Measurements from ENCODE around the gene NANOGP8.

GRCh38 chr15:35126236-35126635 lies 41.1 kb upstream of the NANOGP8 start:
- no peak for TF ChIP-seq THRAP3 (IDR thresholded peaks at IDR 0.05; ENCODE audit: borderline replicate concordance)
- TF ChIP-seq BHLHE40 (IDR thresholded peaks at IDR 0.05; ENCODE audit: low read length), result no peak
- no peak for TF ChIP-seq TFAM (CRISPR knock-in tag; conservative IDR thresholded peaks at IDR 0.05)
- no peak for TF ChIP-seq ZNF707 (CRISPR knock-in tag; conservative IDR thresholded peaks at IDR 0.05)
- TF ChIP-seq CTCF (IDR thresholded peaks at IDR 0.05 in 2 of 3, conservative IDR thresholded peaks at IDR 0.05 in 1 of 3; ENCODE audit: insufficient read depth in 2 of 3, low read depth in 1 of 3, low read length in 3 of 3), result no peak
- no peak for TF ChIP-seq MTF1 (CRISPR knock-in tag; IDR thresholded peaks at IDR 0.05; ENCODE audit: borderline replicate concordance)
- TF ChIP-seq ZNF175 (CRISPR knock-in tag; IDR thresholded peaks at IDR 0.05; ENCODE audit: low read depth), result no peak
- TF ChIP-seq ZNF444 (CRISPR knock-in tag; IDR thresholded peaks at IDR 0.05), result no peak
- TF ChIP-seq MCM7 (IDR thresholded peaks at IDR 0.05), result no peak
- TF ChIP-seq ARID1B (IDR thresholded peaks at IDR 0.05), result no peak
